ENCODE results near the gene SKI.

Gene SKI

GRCh38 chr1:2224170-2224584 is 3.9 kb upstream of the SKI start:
- Histone ChIP-seq H3K4ac (ENCODE audit: low read length) (no peak overlapping the region), H3K27me3 (ENCODE audit: control insufficient read depth in 3 of 3, insufficient read depth in 3 of 3, low read depth in 1 of 3, low read length in 3 of 3) (peaks cover 0 to 8% (median 0%) of the 10 kb centered on the region in 3 experiments), H2BK12ac (ENCODE audit: low read length) (no peak overlapping the region), H3K4me1 (ENCODE audit: control insufficient read depth in 2 of 2, insufficient read depth in 1 of 2, low read depth in 1 of 2, low read length in 2 of 2) (peaks cover 5 to 7% of the 10 kb centered on the region in 2 donors), H4K91ac (ENCODE audit: low read depth, low read length, poor library complexity) (no peak overlapping the region), H2BK5ac (ENCODE audit: low read length) (no peak overlapping the region), H3K36me3 (replicated peaks in 1 of 2; ENCODE audit: control insufficient read depth in 2 of 2, insufficient read depth in 2 of 2, low read length in 2 of 2) (peaks cover 0 to 3% of the 10 kb centered on the region in 2 donors), H3K4me2 (ENCODE audit: insufficient read depth, low read length, poor library complexity, severe bottlenecking) (no peak overlapping the region), H2BK120ac (ENCODE audit: low read depth, low read length) (no peak overlapping the region), H2BK15ac (ENCODE audit: low read length) (peak overlapping the region; percentile 72), H4K8ac (ENCODE audit: low read depth, low read length) (no peak overlapping the region), H3K23ac (ENCODE audit: low read depth, low read length, poor library complexity) (peak overlapping the region; percentile 48), H3K79me1 (ENCODE audit: low read depth, low read length) (peaks cover 9% of the 10 kb centered on the region), H3K9me3 (replicated peaks in 1 of 2; ENCODE audit: control insufficient read depth in 2 of 2, insufficient read depth in 1 of 2, low read depth in 1 of 2, low read length in 2 of 2) (no peaks in the 10 kb centered on the region), H3K27ac (replicated peaks; ENCODE audit: low read length) (no peak overlapping the region), H3K18ac (ENCODE audit: low read length) (no peak overlapping the region), H3K14ac (ENCODE audit: low read length) (peak overlapping the region; percentile 63), H3K4me3 (ENCODE audit: low read length in 2 of 2) (no peak overlapping the region), H2AK5ac (ENCODE audit: low read depth, low read length) (no peak overlapping the region), H2AFZ (ENCODE audit: low read length) (no peak overlapping the region), H3K9ac (ENCODE audit: low read depth, low read length, poor library complexity) (no peak overlapping the region)
- no peak for DNase-seq (ENCODE audit: low spot score)
- no CpG with 5 or more reads among the region's 7 CpGs for WGBS, 2 donors (ENCODE audit: extremely low coverage in 2 of 2, insufficient read length in 2 of 2, insufficient replicate concordance in 1 of 2)

GRCh38 chr1:2224631-2225428 is 3.3 kb upstream of the SKI start:
- peak overlapping the region; percentile 94 for H2AK5ac ChIP-seq (ENCODE audit: low read depth, low read length)
- no peaks in the 10 kb centered on the region for H3K9me3 ChIP-seq (replicated peaks in 1 of 2; ENCODE audit: control insufficient read depth in 2 of 2, insufficient read depth in 1 of 2, low read depth in 1 of 2, low read length in 2 of 2)
- H3K4ac ChIP-seq (ENCODE audit: low read length): no peak overlapping the region
- no peak overlapping the region for H2BK5ac ChIP-seq (ENCODE audit: low read length)
- H3K27ac ChIP-seq (replicated peaks; ENCODE audit: low read length): no peak overlapping the region
- WGBS, 2 donors (ENCODE audit: extremely low coverage in 2 of 2, insufficient read length in 2 of 2, insufficient replicate concordance in 1 of 2): no CpG with 5 or more reads among the region's 18 CpGs
- H4K8ac ChIP-seq (ENCODE audit: low read depth, low read length): no peak overlapping the region
- peaks cover 6 to 7% of the 10 kb centered on the region in 2 donors for H3K4me1 ChIP-seq (ENCODE audit: control insufficient read depth in 2 of 2, insufficient read depth in 1 of 2, low read depth in 1 of 2, low read length in 2 of 2)
- H3K36me3 ChIP-seq (replicated peaks in 1 of 2; ENCODE audit: control insufficient read depth in 2 of 2, insufficient read depth in 2 of 2, low read length in 2 of 2): peaks cover 0 to 7% of the 10 kb centered on the region in 2 donors
- peaks cover 13% of the 10 kb centered on the region for H3K79me1 ChIP-seq (ENCODE audit: low read depth, low read length)
- peaks cover 0 to 8% (median 0%) of the 10 kb centered on the region in 3 experiments for H3K27me3 ChIP-seq (ENCODE audit: control insufficient read depth in 3 of 3, insufficient read depth in 3 of 3, low read depth in 1 of 3, low read length in 3 of 3)
- peak overlapping the region; percentile 53 for H4K91ac ChIP-seq (ENCODE audit: low read depth, low read length, poor library complexity)
- H2BK12ac ChIP-seq (ENCODE audit: low read length): no peak overlapping the region
- DNase-seq (ENCODE audit: low spot score): no peak
- no peak overlapping the region for H3K9ac ChIP-seq (ENCODE audit: low read depth, low read length, poor library complexity)
- H2AFZ ChIP-seq (ENCODE audit: low read length): no peak overlapping the region
- H2BK15ac ChIP-seq (ENCODE audit: low read length): peak overlapping the region; percentile 72
- H2BK120ac ChIP-seq (ENCODE audit: low read depth, low read length): no peak overlapping the region
- H3K4me3 ChIP-seq (ENCODE audit: low read length in 2 of 2): no peak overlapping the region
- H3K14ac ChIP-seq (ENCODE audit: low read length): peak overlapping the region; percentile 63
- H3K18ac ChIP-seq (ENCODE audit: low read length): peak overlapping the region; percentile 60
- no peak overlapping the region for H3K4me2 ChIP-seq (ENCODE audit: insufficient read depth, low read length, poor library complexity, severe bottlenecking)
- H3K23ac ChIP-seq (ENCODE audit: low read depth, low read length, poor library complexity): peak overlapping the region; percentile 48

GRCh38 chr1:2226525-2227345 is 1.4 kb upstream of the SKI start:
- Histone ChIP-seq H2BK5ac (ENCODE audit: low read length) (peak overlapping the region; percentile 93), H3K9ac (ENCODE audit: low read depth, low read length, poor library complexity) (peak overlapping the region; percentile 99), H3K23ac (ENCODE audit: low read depth, low read length, poor library complexity) (peak overlapping the region; percentile 93), H3K9me3 (replicated peaks in 1 of 2; ENCODE audit: control insufficient read depth in 2 of 2, insufficient read depth in 1 of 2, low read depth in 1 of 2, low read length in 2 of 2) (no peaks in the 10 kb centered on the region), H3K14ac (ENCODE audit: low read length) (peak overlapping the region; percentile 98), H4K91ac (ENCODE audit: low read depth, low read length, poor library complexity) (peak overlapping the region; percentile 95), H3K27ac (replicated peaks; ENCODE audit: low read length) (peak overlapping the region; percentile 92), H3K79me1 (ENCODE audit: low read depth, low read length) (peaks cover 21% of the 10 kb centered on the region), H3K4me2 (ENCODE audit: insufficient read depth, low read length, poor library complexity, severe bottlenecking) (peak overlapping the region; percentile 100), H3K4ac (ENCODE audit: low read length) (peak overlapping the region; percentile 99), H2BK120ac (ENCODE audit: low read depth, low read length) (peak overlapping the region; percentile 61), H4K8ac (ENCODE audit: low read depth, low read length) (peak overlapping the region; percentile 92), H2BK12ac (ENCODE audit: low read length) (peak overlapping the region; percentile 94), H3K27me3 (ENCODE audit: control insufficient read depth in 3 of 3, insufficient read depth in 3 of 3, low read depth in 1 of 3, low read length in 3 of 3) (peaks cover 0 to 8% (median 0%) of the 10 kb centered on the region in 3 experiments), H2BK15ac (ENCODE audit: low read length) (peak overlapping the region; percentile 97), H3K4me1 (ENCODE audit: control insufficient read depth in 2 of 2, insufficient read depth in 1 of 2, low read depth in 1 of 2, low read length in 2 of 2) (peaks cover 17 to 19% of the 10 kb centered on the region in 2 donors), H3K4me3 (ENCODE audit: low read length in 2 of 2) (peak overlapping the region; percentile 87 to 95), H3K18ac (ENCODE audit: low read length) (peak overlapping the region; percentile 100), H3K36me3 (replicated peaks in 1 of 2; ENCODE audit: control insufficient read depth in 2 of 2, insufficient read depth in 2 of 2, low read length in 2 of 2) (peaks cover 0 to 13% of the 10 kb centered on the region in 2 donors), H2AK5ac (ENCODE audit: low read depth, low read length) (peak overlapping the region; percentile 99), H2AFZ (ENCODE audit: low read length) (peak overlapping the region; percentile 95)
- no CpG with 5 or more reads among the region's 73 CpGs for WGBS, 2 donors (ENCODE audit: extremely low coverage in 2 of 2, insufficient read length in 2 of 2, insufficient replicate concordance in 1 of 2)
- DNase-seq (ENCODE audit: low spot score): no peak

All from neuronal stem cell (in vitro differentiated cells).